Natural killer cell (primary cell): ENCODE measurements around the gene GPR22. TPM values are rescaled to one million over a fixed set of nuclear protein-coding genes. Genes with fewer than 3 reads are reported as not detected.

ENCODE experiments used
- ATAC-seq, 3 donors: fragments of 150-1000 bp in 2 of 3; fragments of 200-7000 bp in 1 of 3; cut with Tn5 transposase; 1 replicate in 1 of 3; 2 replicates in 2 of 3; pipeline ENCODE4 v1.10.0; 2021; ENCODE audit warnings: mild to moderate bottlenecking in 2 of 3, moderate library complexity in 2 of 3
- DNase-seq, 2 donors: peaks; one replicate each; pipeline versions ENCODE4 v3.0.0 to v3.0.0-alpha.2; 2013 to 2021; ENCODE audit warnings: mixed read lengths in 1 of 2
- H3K27ac ChIP-seq: one replicate; pipeline ENCODE4 v1.5.1; 2013; ENCODE audit warnings: mild to moderate bottlenecking, low read length
- H3K27me3 ChIP-seq: one replicate; pipeline ENCODE4 v1.6.1; 2013; ENCODE audit warnings: low read length; ENCODE audit not compliant: control insufficient read depth, insufficient read depth
- H3K36me3 ChIP-seq: one replicate; pipeline ENCODE4 v1.6.1; 2013; ENCODE audit warnings: low read length; ENCODE audit not compliant: control insufficient read depth, insufficient read depth
- H3K4me1 ChIP-seq: one replicate; pipeline ENCODE4 v1.6.1; 2013; ENCODE audit warnings: low read length; ENCODE audit not compliant: control insufficient read depth, insufficient read depth
- H3K4me3 ChIP-seq: one replicate; pipeline ENCODE4 v1.5.1; 2013; ENCODE audit warnings: low read length
- H3K9me3 ChIP-seq: one replicate; pipeline ENCODE4 v1.6.1; 2013; ENCODE audit warnings: low read length; ENCODE audit not compliant: control insufficient read depth, insufficient read depth
- H3K27ac Mint-ChIP-seq, 2 donors: one replicate each; pipeline ENCODE4 v1.8.0; 2022; ENCODE audit warnings: mild to moderate bottlenecking in 2 of 2, mixed read lengths in 2 of 2, moderate library complexity in 1 of 2
- H3K27me3 Mint-ChIP-seq, 2 donors: one replicate each; pipeline ENCODE4 v1.8.0; 2022; ENCODE audit warnings: low read depth in 2 of 2, mixed read lengths in 2 of 2
- H3K36me3 Mint-ChIP-seq: one replicate; pipeline ENCODE4 v1.8.0; 2022; ENCODE audit warnings: mixed read lengths
- H3K4me1 Mint-ChIP-seq, 2 donors: one replicate each; pipeline ENCODE4 v1.8.0; 2022; ENCODE audit warnings: mixed read lengths in 2 of 2
- H3K4me3 Mint-ChIP-seq: one replicate; pipeline ENCODE4 v1.8.0; 2022; ENCODE audit warnings: mild to moderate bottlenecking, moderate library complexity, mixed read lengths
- H3K9me3 Mint-ChIP-seq, 2 donors: one replicate each; pipeline ENCODE4 v1.8.0; 2022; ENCODE audit warnings: mixed read lengths in 2 of 2
- CTCF ChIP-seq: fragments of 200-600 bp; IDR thresholded peaks from one replicate; pipeline ENCODE4 v1.8.0; 2022; ENCODE audit warnings: antibody characterized with exemption
- WGBS: methylation state at CpG from one replicate; pipeline ENCODE4 v1.1.7; 2013; ENCODE audit warnings: missing lambda C conversion rate; ENCODE audit not compliant: insufficient coverage; 5-methylcytosine and 5-hydroxymethylcytosine counted together
- intact Hi-C: fragments of 100-400 bp; cut with micrococcal nuclease; formaldehyde crosslinking; loops from one replicate; pipeline ENCODE4 v1.14.2; 2022
- total RNA-seq, 4 donors: library from RNA; stranded (reverse); fragments of 120-200 nt in 1 of 4; gene quantifications; one replicate each; pipeline versions ENCODE4 v1.2.3 to v1.2.4, GENCODE V29; 2013 to 2022

GPR22 gene
- total RNA-seq, 3 donors from 2014 or later (not counting 1 experiment from before 2014, with no cell fraction given), result not detected

- Mint-ChIP-seq H3K36me3 (no peaks in the 10 kb centered on the region), H3K27ac (no peak overlapping the region), H3K4me3 (no peak overlapping the region), H3K4me1 (peaks cover 6 to 13% of the 10 kb centered on the region in 2 donors), H3K9me3 (no peaks in the 10 kb centered on the region), H3K27me3 (no peaks in the 10 kb centered on the region)
- DNase-seq, result no peak
- H3K27ac ChIP-seq, result no peak overlapping the region
- H3K4me3 ChIP-seq, result no peak overlapping the region
- H3K4me1 ChIP-seq, result no peaks in the 10 kb centered on the region
- H3K9me3 ChIP-seq, result no peaks in the 10 kb centered on the region
- ATAC-seq, result no peak
- TF ChIP-seq CTCF, result no peak
- H3K36me3 ChIP-seq, result no peaks in the 10 kb centered on the region
- no peaks in the 10 kb centered on the region for H3K27me3 ChIP-seq
- intact Hi-C loops, result no loop called here
These were observed 28.1 kb upstream of the GPR22 start for GRCh38 chr7:107441581-107442422.

GRCh38 chr7:107442678-107443077 lies 27.2 kb upstream of the GPR22 start:
- H3K36me3 ChIP-seq, result no peaks in the 10 kb centered on the region
- H3K36me3 Mint-ChIP-seq, result no peaks in the 10 kb centered on the region

GRCh38 chr7:107446531-107446930 lies 23.3 kb upstream of the GPR22 start:
- Histone ChIP-seq H3K4me1 (no peaks in the 10 kb centered on the region), H3K36me3 (peaks cover 4% of the 10 kb centered on the region), H3K4me3 (no peak overlapping the region), H3K27ac (no peak overlapping the region), H3K27me3 (no peaks in the 10 kb centered on the region), H3K9me3 (no peaks in the 10 kb centered on the region)
- DNase-seq (no peak), ATAC-seq (no peak)
- Mint-ChIP-seq H3K36me3 (no peaks in the 10 kb centered on the region), H3K4me3 (no peak overlapping the region), H3K9me3 (no peaks in the 10 kb centered on the region), H3K27me3 (no peaks in the 10 kb centered on the region), H3K27ac (no peak overlapping the region), H3K4me1 (peaks cover 11 to 21% of the 10 kb centered on the region in 2 donors)
- WGBS, result 100% methylated on average over 1 of the region's 1 CpG
- TF ChIP-seq CTCF, result no peak
- intact Hi-C loops, result no loop called here

More at GRCh38 chr7:107442678-107443077, 27.2 kb upstream of the GPR22 start:
- intact Hi-C loops, result no loop called here
- Histone ChIP-seq H3K9me3 (no peaks in the 10 kb centered on the region), H3K27me3 (no peaks in the 10 kb centered on the region), H3K4me1 (no peaks in the 10 kb centered on the region), H3K27ac (no peak overlapping the region), H3K4me3 (no peak overlapping the region)
- Mint-ChIP-seq H3K4me3 (no peak overlapping the region), H3K4me1 (peaks cover 6 to 18% of the 10 kb centered on the region in 2 donors), H3K27me3 (no peaks in the 10 kb centered on the region), H3K27ac (no peak overlapping the region), H3K9me3 (no peaks in the 10 kb centered on the region)
- ATAC-seq (no peak), DNase-seq (no peak)
- 100% methylated on average over 1 of the region's 1 CpG for WGBS
- no peak for TF ChIP-seq CTCF

GRCh38 chr7:107446988-107447387 lies 22.9 kb upstream of the GPR22 start:
- Histone ChIP-seq H3K9me3 (no peaks in the 10 kb centered on the region), H3K36me3 (peaks cover 4% of the 10 kb centered on the region), H3K27me3 (no peaks in the 10 kb centered on the region), H3K4me1 (no peaks in the 10 kb centered on the region), H3K27ac (no peak overlapping the region), H3K4me3 (no peak overlapping the region)
- 100% methylated on average over 1 of the region's 1 CpG for WGBS
- ATAC-seq (no peak), DNase-seq (no peak)
- no peaks in the 10 kb centered on the region for H3K9me3 Mint-ChIP-seq
- peaks cover 9 to 19% of the 10 kb centered on the region in 2 donors for H3K4me1 Mint-ChIP-seq
- H3K4me3 Mint-ChIP-seq, result no peak overlapping the region
- no peaks in the 10 kb centered on the region for H3K36me3 Mint-ChIP-seq
- no peak overlapping the region for H3K27ac Mint-ChIP-seq
- H3K27me3 Mint-ChIP-seq, result no peaks in the 10 kb centered on the region
- intact Hi-C loops, result no loop called here
- no peak for TF ChIP-seq CTCF
